Ascending aorta (tissue), 2 donors: ENCODE data around the gene TFR2. TPM values are rescaled to one million over a fixed set of nuclear protein-coding genes. Genes with fewer than 3 reads are reported as not detected.

Experiments used
- DNase-seq, 2 donors: peaks; one replicate each; pipeline ENCODE4 v3.0.0-alpha.2; 2019; ENCODE audit warnings: low spot score in 2 of 2
- H3K27ac ChIP-seq, 2 donors: fragments of 200-600 bp; sonication (generic); one replicate each; pipeline ENCODE4 v1.5.1; 2016 to 2017; ENCODE audit warnings: mild to moderate bottlenecking in 1 of 2
- H3K27me3 ChIP-seq: fragments of 200-600 bp; sonication (generic); one replicate; pipeline ENCODE4 v1.5.1; 2017
- H3K36me3 ChIP-seq, 2 donors: fragments of 200-600 bp; sonication (generic); one replicate each; pipeline ENCODE4 v1.5.1; 2016
- H3K4me1 ChIP-seq, 2 donors: fragments of 200-600 bp; sonication (generic); one replicate each; pipeline ENCODE4 v1.5.1; 2016 to 2017; ENCODE audit warnings: mild to moderate bottlenecking in 1 of 2
- H3K4me3 ChIP-seq, 2 donors: fragments of 200-600 bp; sonication (generic); one replicate each; pipeline ENCODE4 v1.5.1; 2016 to 2017; ENCODE audit warnings: mild to moderate bottlenecking in 1 of 2
- H3K9me3 ChIP-seq, 2 donors: fragments of 200-600 bp; sonication (generic); one replicate each; pipeline ENCODE4 v1.5.1; 2016
- intact Hi-C: fragments of 100-400 bp; cut with DNase I; formaldehyde crosslinking; loops from one replicate; pipeline ENCODE4 v1.15.1; 2023
- total RNA-seq: library from RNA; depleted of rRNA; stranded (reverse); fragments of >200 nt; gene quantifications from one replicate; pipeline ENCODE4 v1.1.0, GENCODE V29; 2016
- TF ChIP-seq, protein P1 (sequence below), 3 experiments: fragments of 200-600 bp in 2 of 3; fragments of 450-650 bp in 1 of 3; sonication (generic) in 2 of 3; IDR thresholded peaks; one replicate each; pipeline ENCODE4 v1.5.1; 2016 to 2019; ENCODE audit warnings: antibody characterized with exemption in 3 of 3, mild to moderate bottlenecking in 1 of 3, moderate library complexity in 1 of 3

TFR2 gene
- total RNA-seq, 1 donor from 2014 or later: not detected

- Histone ChIP-seq H3K4me3 (no peak overlapping the region), H3K27me3 (peaks cover 6% of the 10 kb centered on the region), H3K4me1 (no peaks in the 10 kb centered on the region), H3K9me3 (no peaks in the 10 kb centered on the region), H3K27ac (no peak overlapping the region), H3K36me3 (no peaks in the 10 kb centered on the region)
- TF ChIP-seq, protein P1, sequence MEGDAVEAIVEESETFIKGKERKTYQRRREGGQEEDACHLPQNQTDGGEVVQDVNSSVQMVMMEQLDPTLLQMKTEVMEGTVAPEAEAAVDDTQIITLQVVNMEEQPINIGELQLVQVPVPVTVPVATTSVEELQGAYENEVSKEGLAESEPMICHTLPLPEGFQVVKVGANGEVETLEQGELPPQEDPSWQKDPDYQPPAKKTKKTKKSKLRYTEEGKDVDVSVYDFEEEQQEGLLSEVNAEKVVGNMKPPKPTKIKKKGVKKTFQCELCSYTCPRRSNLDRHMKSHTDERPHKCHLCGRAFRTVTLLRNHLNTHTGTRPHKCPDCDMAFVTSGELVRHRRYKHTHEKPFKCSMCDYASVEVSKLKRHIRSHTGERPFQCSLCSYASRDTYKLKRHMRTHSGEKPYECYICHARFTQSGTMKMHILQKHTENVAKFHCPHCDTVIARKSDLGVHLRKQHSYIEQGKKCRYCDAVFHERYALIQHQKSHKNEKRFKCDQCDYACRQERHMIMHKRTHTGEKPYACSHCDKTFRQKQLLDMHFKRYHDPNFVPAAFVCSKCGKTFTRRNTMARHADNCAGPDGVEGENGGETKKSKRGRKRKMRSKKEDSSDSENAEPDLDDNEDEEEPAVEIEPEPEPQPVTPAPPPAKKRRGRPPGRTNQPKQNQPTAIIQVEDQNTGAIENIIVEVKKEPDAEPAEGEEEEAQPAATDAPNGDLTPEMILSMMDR (IDR thresholded peaks at IDR 0.05): no peak
- DNase-seq: no peak
- intact Hi-C loops: no loop called here
These were observed 8.6 kb upstream of the TFR2 start for GRCh38 chr7:100649826-100650565.

DNA sequence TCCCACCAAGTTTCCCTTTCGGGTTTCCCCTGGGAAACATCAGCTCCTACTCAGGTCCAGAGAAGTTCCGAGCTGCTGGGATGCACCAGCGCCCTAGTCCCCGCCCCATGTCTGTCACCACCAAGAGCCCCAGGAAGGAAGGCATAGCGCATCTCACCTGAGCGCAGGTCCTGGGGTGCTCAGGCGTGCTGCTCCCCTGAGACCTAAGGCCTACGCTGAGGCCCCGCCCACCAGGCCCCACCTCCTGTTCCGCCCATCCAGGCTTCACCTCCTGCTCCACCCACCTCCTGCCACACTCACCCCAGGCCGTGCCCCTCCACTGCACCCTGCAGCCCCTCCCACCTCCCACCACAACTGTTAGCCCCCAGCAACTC lies 1.2 kb upstream of the TFR2 start:
- Histone ChIP-seq H3K27me3 (no peaks in the 10 kb centered on the region), H3K4me1 (no peaks in the 10 kb centered on the region), H3K9me3 (no peaks in the 10 kb centered on the region), H3K4me3 (no peak overlapping the region), H3K27ac (no peak overlapping the region), H3K36me3 (no peaks in the 10 kb centered on the region)
- TF ChIP-seq, protein P1 (IDR thresholded peaks at IDR 0.05): no peak
- intact Hi-C loops: no loop called here
- DNase-seq: no peak

GRCh38 chr7:100641860-100642533 lies 645 bp upstream of the TFR2 start:
- H3K27me3 ChIP-seq: no peaks in the 10 kb centered on the region
- H3K4me1 ChIP-seq: no peaks in the 10 kb centered on the region
- intact Hi-C loops: no loop called here

GRCh38 chr7:100640517-100641440 lies 573 bp downstream of the TFR2 start:
- Histone ChIP-seq H3K27ac (no peak overlapping the region), H3K9me3 (no peaks in the 10 kb centered on the region), H3K36me3 (no peaks in the 10 kb centered on the region), H3K4me1 (no peaks in the 10 kb centered on the region), H3K27me3 (no peaks in the 10 kb centered on the region), H3K4me3 (no peak overlapping the region)
- intact Hi-C loops: no loop called here
- TF ChIP-seq, protein P1 (IDR thresholded peaks at IDR 0.05): no peak
- no peak for DNase-seq

More at GRCh38 chr7:100641860-100642533, 645 bp upstream of the TFR2 start:
- Histone ChIP-seq H3K27ac (no peak overlapping the region), H3K9me3 (no peaks in the 10 kb centered on the region), H3K4me3 (no peak overlapping the region), H3K36me3 (no peaks in the 10 kb centered on the region)
- no peak for DNase-seq
- TF ChIP-seq, protein P1 (IDR thresholded peaks at IDR 0.05): no peak

DNA sequence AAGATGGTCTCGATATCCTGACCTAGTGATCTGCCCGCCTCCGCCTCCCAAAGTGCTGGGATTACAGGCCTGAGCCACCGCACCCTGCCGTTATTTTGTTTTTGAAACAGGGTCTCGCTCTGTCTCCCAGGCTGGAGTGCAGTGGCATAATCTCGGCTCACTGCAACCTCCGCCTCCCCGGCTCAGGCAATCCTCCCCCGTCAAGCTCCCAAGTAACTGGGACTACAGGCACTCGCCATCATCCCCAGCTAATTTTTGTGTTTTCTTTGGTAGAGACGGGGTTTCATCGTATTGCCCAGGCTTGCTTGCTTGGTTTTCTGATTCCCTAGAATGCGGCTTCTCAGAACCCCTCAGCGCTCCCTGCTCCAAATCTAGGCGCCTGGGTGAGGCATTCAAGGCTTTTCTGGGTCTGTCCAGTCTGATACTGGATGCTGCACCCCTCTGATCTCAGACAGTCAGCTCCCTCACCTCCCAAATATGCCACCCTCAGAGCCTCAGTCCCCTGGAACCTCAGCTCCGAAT lies 1.3 kb downstream of the TFR2 start:
- TF ChIP-seq, protein P1 (IDR thresholded peaks at IDR 0.05): no peak
- Histone ChIP-seq H3K27ac (no peak overlapping the region), H3K9me3 (no peaks in the 10 kb centered on the region), H3K36me3 (no peaks in the 10 kb centered on the region), H3K27me3 (no peaks in the 10 kb centered on the region), H3K4me1 (no peaks in the 10 kb centered on the region), H3K4me3 (no peak overlapping the region)
- DNase-seq: no peak
- intact Hi-C loops: no loop called here
